Effector memory CD4-positive, alpha-beta T cell (primary cell): Measurements from ENCODE around the gene NPTX1.

Experiments used
- DNase-seq, 3 donors: peaks; one replicate each; pipeline ENCODE4 v3.0.0-alpha.2; 2020
- H3K27ac ChIP-seq: 2 replicates; pipeline ENCODE4 v1.7.0; 2013; ENCODE audit warnings: mild to moderate bottlenecking, low read length, moderate library complexity; ENCODE audit not compliant: insufficient read depth, poor library complexity, severe bottlenecking
- H3K27me3 ChIP-seq: replicated peaks from 2 replicates; pipeline ENCODE4 v1.7.0; 2013; ENCODE audit warnings: mild to moderate bottlenecking, low read length; ENCODE audit not compliant: insufficient read depth, control insufficient read depth, poor library complexity, severe bottlenecking
- H3K36me3 ChIP-seq: 2 replicates; pipeline ENCODE4 v1.7.0; 2013; ENCODE audit warnings: mild to moderate bottlenecking, low read length, moderate library complexity; ENCODE audit not compliant: control insufficient read depth, insufficient read depth
- H3K4me1 ChIP-seq: 2 replicates; pipeline ENCODE4 v1.7.0; 2013; ENCODE audit warnings: low read length, mild to moderate bottlenecking; ENCODE audit not compliant: control insufficient read depth, insufficient read depth, poor library complexity, severe bottlenecking
- H3K4me3 ChIP-seq: 2 replicates; pipeline ENCODE4 v1.7.0; 2013; ENCODE audit warnings: low read length, low read depth, mild to moderate bottlenecking; ENCODE audit not compliant: insufficient read depth, poor library complexity, severe bottlenecking
- H3K9me3 ChIP-seq: 2 replicates; pipeline ENCODE4 v1.7.0; 2013; ENCODE audit warnings: mild to moderate bottlenecking, low read length, moderate library complexity; ENCODE audit not compliant: control insufficient read depth

Gene NPTX1

GRCh38 chr17:80418589-80418988, 57.8 kb downstream of the NPTX1 start:
- no peak overlapping the region for H3K27ac ChIP-seq
- H3K27me3 ChIP-seq, result no peaks in the 10 kb centered on the region
- H3K4me1 ChIP-seq, result peaks cover 11% of the 10 kb centered on the region
- no peak for DNase-seq
- no peaks in the 10 kb centered on the region for H3K9me3 ChIP-seq
- no peaks in the 10 kb centered on the region for H3K36me3 ChIP-seq
- H3K4me3 ChIP-seq, result no peak overlapping the region
